Ishikawa (cell line): Measurements from ENCODE around the gene MARCHF10.

Experiments
- CEBPB ChIP-seq: IDR thresholded peaks from 2 replicates; pipeline ENCODE4 v1.6.1; 2012
- CREB1 ChIP-seq: IDR thresholded peaks from 2 replicates; pipeline ENCODE4 v1.6.1; 2012; ENCODE audit warnings: low read depth
- EGR1 ChIP-seq: IDR thresholded peaks from 2 replicates; pipeline ENCODE4 v1.6.1; 2012
- EP300 ChIP-seq: IDR thresholded peaks from 2 replicates; pipeline ENCODE4 v1.6.1; 2012; ENCODE audit warnings: borderline replicate concordance
- FOXM1 ChIP-seq: IDR thresholded peaks from 2 replicates; pipeline ENCODE4 v1.6.1; 2012; ENCODE audit warnings: low read depth, borderline replicate concordance
- NFIC ChIP-seq: IDR thresholded peaks from 2 replicates; pipeline ENCODE4 v1.6.1; 2012
- RAD21 ChIP-seq: IDR thresholded peaks from 2 replicates; pipeline ENCODE4 v1.6.1; 2012; ENCODE audit warnings: low read depth
- TAF1 ChIP-seq: IDR thresholded peaks from 2 replicates; pipeline ENCODE4 v1.6.1; 2012; ENCODE audit warnings: low read depth, mild to moderate bottlenecking
- TCF12 ChIP-seq: IDR thresholded peaks from 2 replicates; pipeline ENCODE4 v1.6.1; 2012; ENCODE audit warnings: low read depth
- TEAD4 ChIP-seq: IDR thresholded peaks from 2 replicates; pipeline ENCODE4 v1.6.1; 2012
- YY1 ChIP-seq: IDR thresholded peaks from 2 replicates; pipeline ENCODE4 v1.6.1; 2012; ENCODE audit warnings: low read depth
- ZBTB7A ChIP-seq: IDR thresholded peaks from 2 replicates; pipeline ENCODE4 v1.6.1; 2012; ENCODE audit warnings: low read depth
- TF ChIP-seq, protein P1 (sequence below): IDR thresholded peaks from 2 replicates; pipeline ENCODE4 v1.6.1; 2012; ENCODE audit warnings: low read depth, mild to moderate bottlenecking
- TF ChIP-seq, protein P2 (sequence below): IDR thresholded peaks from 2 replicates; pipeline ENCODE4 v1.6.1; 2012
- TF ChIP-seq, protein P3 (sequence below): IDR thresholded peaks from 2 replicates; pipeline ENCODE4 v1.6.1; 2012

MARCHF10 gene

DNA sequence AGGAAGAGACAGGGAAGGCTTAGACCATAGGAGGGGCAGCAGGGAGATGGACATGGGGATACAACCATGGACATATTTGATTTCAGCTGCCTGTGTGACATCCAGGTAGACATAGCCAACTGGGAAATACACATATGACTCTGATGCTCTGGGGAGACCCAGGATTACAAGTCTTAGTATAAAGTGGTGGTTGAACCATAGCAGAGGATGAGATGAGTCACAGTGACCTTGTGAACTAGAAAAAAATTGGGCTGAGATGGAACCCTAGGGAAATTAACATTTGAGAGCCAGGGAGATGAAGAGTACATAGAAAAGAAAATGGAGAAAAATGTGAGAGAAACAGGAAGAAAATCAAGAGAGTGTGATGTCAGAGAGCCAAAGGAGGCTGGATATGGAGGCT, 10.2 kb downstream of the MARCHF10 start:
- no peak for TF ChIP-seq CEBPB
- TF ChIP-seq NFIC, result no peak
- TF ChIP-seq, protein P1, sequence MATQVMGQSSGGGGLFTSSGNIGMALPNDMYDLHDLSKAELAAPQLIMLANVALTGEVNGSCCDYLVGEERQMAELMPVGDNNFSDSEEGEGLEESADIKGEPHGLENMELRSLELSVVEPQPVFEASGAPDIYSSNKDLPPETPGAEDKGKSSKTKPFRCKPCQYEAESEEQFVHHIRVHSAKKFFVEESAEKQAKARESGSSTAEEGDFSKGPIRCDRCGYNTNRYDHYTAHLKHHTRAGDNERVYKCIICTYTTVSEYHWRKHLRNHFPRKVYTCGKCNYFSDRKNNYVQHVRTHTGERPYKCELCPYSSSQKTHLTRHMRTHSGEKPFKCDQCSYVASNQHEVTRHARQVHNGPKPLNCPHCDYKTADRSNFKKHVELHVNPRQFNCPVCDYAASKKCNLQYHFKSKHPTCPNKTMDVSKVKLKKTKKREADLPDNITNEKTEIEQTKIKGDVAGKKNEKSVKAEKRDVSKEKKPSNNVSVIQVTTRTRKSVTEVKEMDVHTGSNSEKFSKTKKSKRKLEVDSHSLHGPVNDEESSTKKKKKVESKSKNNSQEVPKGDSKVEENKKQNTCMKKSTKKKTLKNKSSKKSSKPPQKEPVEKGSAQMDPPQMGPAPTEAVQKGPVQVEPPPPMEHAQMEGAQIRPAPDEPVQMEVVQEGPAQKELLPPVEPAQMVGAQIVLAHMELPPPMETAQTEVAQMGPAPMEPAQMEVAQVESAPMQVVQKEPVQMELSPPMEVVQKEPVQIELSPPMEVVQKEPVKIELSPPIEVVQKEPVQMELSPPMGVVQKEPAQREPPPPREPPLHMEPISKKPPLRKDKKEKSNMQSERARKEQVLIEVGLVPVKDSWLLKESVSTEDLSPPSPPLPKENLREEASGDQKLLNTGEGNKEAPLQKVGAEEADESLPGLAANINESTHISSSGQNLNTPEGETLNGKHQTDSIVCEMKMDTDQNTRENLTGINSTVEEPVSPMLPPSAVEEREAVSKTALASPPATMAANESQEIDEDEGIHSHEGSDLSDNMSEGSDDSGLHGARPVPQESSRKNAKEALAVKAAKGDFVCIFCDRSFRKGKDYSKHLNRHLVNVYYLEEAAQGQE, result no peak
- TF ChIP-seq EGR1, result no peak
- no peak for TF ChIP-seq CREB1
- TF ChIP-seq FOXM1, result no peak
- TF ChIP-seq TAF1, result no peak
- TF ChIP-seq EP300, result no peak
- TF ChIP-seq ZBTB7A, result no peak
- TF ChIP-seq TEAD4, result no peak
- no peak for TF ChIP-seq YY1
- TF ChIP-seq, protein P2, sequence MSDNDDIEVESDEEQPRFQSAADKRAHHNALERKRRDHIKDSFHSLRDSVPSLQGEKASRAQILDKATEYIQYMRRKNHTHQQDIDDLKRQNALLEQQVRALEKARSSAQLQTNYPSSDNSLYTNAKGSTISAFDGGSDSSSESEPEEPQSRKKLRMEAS, result no peak
- TF ChIP-seq RAD21, result no peak
- TF ChIP-seq, protein P3, sequence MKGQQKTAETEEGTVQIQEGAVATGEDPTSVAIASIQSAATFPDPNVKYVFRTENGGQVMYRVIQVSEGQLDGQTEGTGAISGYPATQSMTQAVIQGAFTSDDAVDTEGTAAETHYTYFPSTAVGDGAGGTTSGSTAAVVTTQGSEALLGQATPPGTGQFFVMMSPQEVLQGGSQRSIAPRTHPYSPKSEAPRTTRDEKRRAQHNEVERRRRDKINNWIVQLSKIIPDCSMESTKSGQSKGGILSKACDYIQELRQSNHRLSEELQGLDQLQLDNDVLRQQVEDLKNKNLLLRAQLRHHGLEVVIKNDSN, result no peak

DNA sequence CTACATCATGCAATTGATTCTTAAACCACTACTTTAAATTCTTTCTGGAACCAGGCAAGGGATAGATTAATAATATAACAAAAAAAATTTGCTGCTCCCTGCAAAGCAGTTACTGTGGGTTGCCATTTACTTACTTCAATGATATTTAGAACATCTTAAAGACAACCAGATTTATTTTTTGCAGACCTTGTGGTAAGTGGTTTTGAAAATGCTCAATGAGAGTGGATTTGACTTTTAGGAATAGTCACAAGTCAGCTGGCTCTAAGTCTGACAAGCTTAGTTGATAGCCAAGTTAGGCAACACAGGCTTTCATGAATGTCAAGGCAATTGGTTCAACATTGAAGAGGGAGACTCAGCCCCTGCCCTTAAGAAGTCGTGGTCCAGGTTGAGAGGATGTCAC, 11.8 kb downstream of the MARCHF10 start:
- no peak for TF ChIP-seq TEAD4
- TF ChIP-seq, protein P1, result no peak
- no peak for TF ChIP-seq ZBTB7A
- TF ChIP-seq, protein P3, result no peak
- no peak for TF ChIP-seq EP300
- TF ChIP-seq YY1, result no peak
- TF ChIP-seq, protein P2, result no peak

DNA sequence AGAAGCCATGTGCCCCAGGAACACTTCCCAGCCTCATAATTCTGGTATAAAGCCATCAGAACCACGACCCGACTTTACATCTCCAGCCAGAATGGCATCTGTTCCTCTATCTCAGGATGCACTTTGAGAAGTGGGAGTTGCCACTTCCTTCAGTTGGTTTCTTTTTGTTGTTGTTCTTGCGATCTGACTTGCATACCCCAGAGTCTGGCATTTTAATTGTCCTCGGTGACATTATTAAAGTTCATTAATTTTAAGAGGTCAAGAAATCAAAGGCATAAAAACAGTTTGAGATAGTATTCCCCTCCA, 13.5 kb downstream of the MARCHF10 start:
- TF ChIP-seq CEBPB (no peak), ZBTB7A (no peak), CREB1 (no peak), TAF1 (no peak)
- TF ChIP-seq, protein P1, result no peak

DNA sequence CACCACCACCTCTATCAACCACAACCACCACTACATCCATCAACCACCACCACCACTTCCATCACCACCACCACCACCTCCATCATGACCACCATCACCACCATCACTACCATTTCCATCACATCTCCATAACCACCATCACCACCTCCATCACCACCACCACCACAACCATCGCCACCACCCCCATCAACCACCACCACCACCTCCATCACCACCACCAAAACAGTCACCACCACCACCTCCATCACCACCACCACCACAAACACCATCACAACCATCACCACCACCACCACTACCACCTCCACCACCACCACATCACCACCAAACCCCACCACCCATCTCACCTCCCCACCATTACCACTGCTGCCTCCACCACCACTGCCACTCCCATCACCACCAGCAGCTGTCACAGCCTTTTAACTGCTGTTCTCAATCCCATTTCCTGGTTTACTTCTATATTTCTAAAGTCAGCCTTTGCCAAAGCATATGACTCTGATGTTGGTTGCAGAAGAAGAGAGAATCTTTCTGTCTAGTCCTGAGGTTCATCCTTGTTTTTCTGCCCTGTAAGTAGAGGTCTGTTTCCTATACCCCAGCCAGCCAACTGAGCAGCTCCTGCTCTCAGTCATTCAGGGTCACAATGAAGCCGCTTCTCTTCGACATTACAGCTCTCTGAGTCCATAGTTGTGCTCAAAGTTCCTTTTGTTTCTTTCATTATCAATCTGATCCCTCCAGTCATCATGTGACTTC, 14.0 kb downstream of the MARCHF10 start:
- TF ChIP-seq ZBTB7A, result no peak
- TF ChIP-seq EGR1, result no peak
- TF ChIP-seq NFIC, result no peak
- TF ChIP-seq, protein P2, result no peak
- no peak for TF ChIP-seq CREB1
- TF ChIP-seq YY1, result no peak
- TF ChIP-seq CEBPB, result no peak
- no peak for TF ChIP-seq EP300
- TF ChIP-seq, protein P1, result no peak
- TF ChIP-seq FOXM1, result no peak
- TF ChIP-seq TCF12, result no peak
- TF ChIP-seq TAF1, result no peak
- no peak for TF ChIP-seq RAD21
- no peak for TF ChIP-seq TEAD4
- TF ChIP-seq, protein P3, result no peak
